ENCODE results near the gene CD4. TPM values are rescaled to one million over a fixed set of nuclear protein-coding genes. Genes with fewer than 3 reads are reported as not detected.

CD4 gene
- total RNA-seq, 1 donor: 1.7 TPM

- no peak overlapping the region for H3K4me3 ChIP-seq (ENCODE audit: low read depth, low read length)
- no peak for DNase-seq (ENCODE audit: low read depth)
- no peak for TF ChIP-seq CTCF (IDR thresholded peaks at IDR 0.05; ENCODE audit: insufficient read depth, low read depth, low read length)
Observed at GRCh38 chr12:6816598-6816997, 27.3 kb downstream of the CD4 start.

GRCh38 chr12:6817098-6817497, 27.8 kb downstream of the CD4 start:
- TF ChIP-seq CTCF (IDR thresholded peaks at IDR 0.05; ENCODE audit: insufficient read depth, low read depth, low read length): no peak
- no peak overlapping the region for H3K4me3 ChIP-seq (ENCODE audit: low read depth, low read length)
- DNase-seq (ENCODE audit: low read depth): no peak

GRCh38 chr12:6817662-6818157, 28.4 kb downstream of the CD4 start:
- TF ChIP-seq CTCF (IDR thresholded peaks at IDR 0.05; ENCODE audit: insufficient read depth, low read depth, low read length): no peak

GRCh38 chr12:6818222-6818621, 28.9 kb downstream of the CD4 start:
- H3K4me3 ChIP-seq (ENCODE audit: low read depth, low read length): no peak overlapping the region
- TF ChIP-seq CTCF (IDR thresholded peaks at IDR 0.05; ENCODE audit: insufficient read depth, low read depth, low read length): no peak
- DNase-seq (ENCODE audit: low read depth): no peak

More at GRCh38 chr12:6817662-6818157, 28.4 kb downstream of the CD4 start:
- DNase-seq (ENCODE audit: low read depth): no peak
- no peak overlapping the region for H3K4me3 ChIP-seq (ENCODE audit: low read depth, low read length)

GRCh38 chr12:6818645-6819044, 29.3 kb downstream of the CD4 start:
- no peak for DNase-seq (ENCODE audit: low read depth)
- H3K4me3 ChIP-seq (ENCODE audit: low read depth, low read length): no peak overlapping the region
- no peak for TF ChIP-seq CTCF (IDR thresholded peaks at IDR 0.05; ENCODE audit: insufficient read depth, low read depth, low read length)

GRCh38 chr12:6819106-6820030, 30.0 kb downstream of the CD4 start:
- no peak for TF ChIP-seq CTCF (IDR thresholded peaks at IDR 0.05; ENCODE audit: insufficient read depth, low read depth, low read length)
- DNase-seq (ENCODE audit: low read depth): no peak
- no peak overlapping the region for H3K4me3 ChIP-seq (ENCODE audit: low read depth, low read length)
